Cardiac muscle cell (in vitro differentiated cells and primary cell): ENCODE measurements around the gene CD99L2. TPM values are rescaled to one million over a fixed set of nuclear protein-coding genes. Genes with fewer than 3 reads are reported as not detected.
A peak's percentile ranks its signal among the peaks of the same experiment; 100 is the strongest.

Experiments
- DNase-seq, 2 donors: peaks; one replicate each; pipeline versions ENCODE4 v3.0.0 to v3.0.0-alpha.2; 2010 to 2017; ENCODE audit warnings: low read depth in 1 of 2, low spot score in 1 of 2
- H3K27ac ChIP-seq: fragments of 200-600 bp; sonication (generic); 2 replicates; pipeline ENCODE4 v1.5.1; 2016
- H3K27me3 ChIP-seq: fragments of 200-600 bp; sonication (generic); 2 replicates; pipeline ENCODE4 v1.6.0; 2016; ENCODE audit warnings: control low read depth
- H3K36me3 ChIP-seq: fragments of 200-600 bp; sonication (generic); 2 replicates; pipeline ENCODE4 v1.5.1; 2016; ENCODE audit warnings: control low read depth
- H3K4me1 ChIP-seq: fragments of 200-600 bp; sonication (generic); 2 replicates; pipeline ENCODE4 v1.8.1; 2017; ENCODE audit warnings: low read depth, mild to moderate bottlenecking, mixed run types
- H3K4me3 ChIP-seq: fragments of 200-600 bp; sonication (generic); 2 replicates; pipeline ENCODE4 v1.5.1; 2016; ENCODE audit warnings: mild to moderate bottlenecking
- H3K9me3 ChIP-seq: fragments of 200-600 bp; sonication (generic); 2 replicates; pipeline ENCODE4 v1.5.1; 2017; ENCODE audit warnings: low read depth, mild to moderate bottlenecking, control low read depth
- CTCF ChIP-seq: IDR thresholded peaks from 2 replicates; pipeline ENCODE4 v1.5.1; 2012; ENCODE audit warnings: low read depth, mild to moderate bottlenecking, low read length
- polyA plus RNA-seq: library from polyadenylated mRNA; unstranded; fragments of >200 nt; fragmentation: Nextera tagmentation; extraction: Ambion mirVana; gene quantifications from 2 replicates; pipeline ENCODE4 v1.2.1, GENCODE V29; 2016
- total RNA-seq: library from RNA; depleted of rRNA; stranded (reverse); fragments of >200 nt; gene quantifications from 2 replicates; pipeline ENCODE4 v1.2.3, GENCODE V29; 2016

The CD99L2 gene
- total and polyA plus RNA-seq, 2 experiments from 2014 or later, result 44.7 to 53.5 TPM

GRCh38 chrX:150763303-150763797 lies 135.1 kb downstream of the CD99L2 start:
- no peaks in the 10 kb centered on the region for H3K9me3 ChIP-seq
- no peak for DNase-seq
- H3K27me3 ChIP-seq, result no peaks in the 10 kb centered on the region
- H3K36me3 ChIP-seq, result no peaks in the 10 kb centered on the region
- H3K27ac ChIP-seq, result no peak overlapping the region
- TF ChIP-seq CTCF, result no peak
- H3K4me3 ChIP-seq, result no peak overlapping the region
- H3K4me1 ChIP-seq, result no peaks in the 10 kb centered on the region

- peak; percentile 8 to 27 for DNase-seq
- no peaks in the 10 kb centered on the region for H3K27me3 ChIP-seq
- no peak overlapping the region for H3K4me3 ChIP-seq
- no peak for TF ChIP-seq CTCF
- no peaks in the 10 kb centered on the region for H3K4me1 ChIP-seq
- H3K27ac ChIP-seq, result no peak overlapping the region
- H3K36me3 ChIP-seq, result no peaks in the 10 kb centered on the region
- no peaks in the 10 kb centered on the region for H3K9me3 ChIP-seq
These were observed 136.0 kb downstream of the CD99L2 start for GRCh38 chrX:150762258-150763165.

GRCh38 chrX:150761819-150762216 lies 136.7 kb downstream of the CD99L2 start:
- DNase-seq, result no peak
- Histone ChIP-seq H3K27ac (no peak overlapping the region), H3K4me1 (no peaks in the 10 kb centered on the region), H3K9me3 (no peaks in the 10 kb centered on the region), H3K36me3 (no peaks in the 10 kb centered on the region), H3K4me3 (no peak overlapping the region), H3K27me3 (no peaks in the 10 kb centered on the region)
- no peak for TF ChIP-seq CTCF

- H3K36me3 ChIP-seq, result no peaks in the 10 kb centered on the region
- no peaks in the 10 kb centered on the region for H3K27me3 ChIP-seq
- H3K4me3 ChIP-seq, result no peak overlapping the region
- no peak overlapping the region for H3K27ac ChIP-seq
- peak in 1 of 2 donors; percentile 28 for DNase-seq
- TF ChIP-seq CTCF, result no peak
- H3K4me1 ChIP-seq, result no peaks in the 10 kb centered on the region
- no peaks in the 10 kb centered on the region for H3K9me3 ChIP-seq
These were observed 137.2 kb downstream of the CD99L2 start for GRCh38 chrX:150761176-150761818.

GRCh38 chrX:150759568-150760416 lies 138.7 kb downstream of the CD99L2 start:
- no peak overlapping the region for H3K27ac ChIP-seq
- no peak for DNase-seq
- no peak overlapping the region for H3K4me3 ChIP-seq
- H3K36me3 ChIP-seq, result no peaks in the 10 kb centered on the region
- no peaks in the 10 kb centered on the region for H3K9me3 ChIP-seq
- no peaks in the 10 kb centered on the region for H3K27me3 ChIP-seq
- no peak for TF ChIP-seq CTCF
- no peaks in the 10 kb centered on the region for H3K4me1 ChIP-seq
